ENCODE results near the gene LRRN1.

DNA sequence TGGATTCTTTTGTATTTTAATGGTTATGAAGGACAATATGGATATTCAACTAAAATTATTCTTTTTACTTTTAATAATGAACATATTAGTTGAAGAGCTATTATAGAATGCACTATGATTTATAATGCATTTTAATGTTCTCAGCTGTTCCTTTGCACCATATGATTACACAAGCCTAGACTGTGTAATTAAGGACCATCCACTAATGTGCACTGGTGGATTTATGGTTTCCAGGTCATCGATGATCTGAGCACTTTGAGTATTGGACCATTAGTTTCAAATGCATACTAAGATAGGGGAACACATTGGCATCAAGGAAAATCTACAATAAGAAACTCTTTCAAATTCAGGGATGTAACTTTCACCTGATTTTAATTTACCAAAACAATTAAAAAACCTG is 16.8 kb downstream of the LRRN1 start:
- TF ChIP-seq CTCF (IDR thresholded peaks at IDR 0.05) (no peak), POLR2A (IDR thresholded peaks at IDR 0.05) (no peak)

All from heart left ventricle (tissue), 13 donors.